G401.6 (cell line): ENCODE measurements around the gene SLCO1B1.
"Not testable (repeated sequence)": the region's sequence is repeated elsewhere in the genome, so short reads cannot be mapped to it uniquely, and the experiment has no call there.

Experiments used
- FAIRE-seq: peaks from 2 replicates; lab custom pipeline; 2012; peaks lifted over from hg19 to GRCh38; lab: Jason Lieb, UNC

SLCO1B1 gene, protein sequence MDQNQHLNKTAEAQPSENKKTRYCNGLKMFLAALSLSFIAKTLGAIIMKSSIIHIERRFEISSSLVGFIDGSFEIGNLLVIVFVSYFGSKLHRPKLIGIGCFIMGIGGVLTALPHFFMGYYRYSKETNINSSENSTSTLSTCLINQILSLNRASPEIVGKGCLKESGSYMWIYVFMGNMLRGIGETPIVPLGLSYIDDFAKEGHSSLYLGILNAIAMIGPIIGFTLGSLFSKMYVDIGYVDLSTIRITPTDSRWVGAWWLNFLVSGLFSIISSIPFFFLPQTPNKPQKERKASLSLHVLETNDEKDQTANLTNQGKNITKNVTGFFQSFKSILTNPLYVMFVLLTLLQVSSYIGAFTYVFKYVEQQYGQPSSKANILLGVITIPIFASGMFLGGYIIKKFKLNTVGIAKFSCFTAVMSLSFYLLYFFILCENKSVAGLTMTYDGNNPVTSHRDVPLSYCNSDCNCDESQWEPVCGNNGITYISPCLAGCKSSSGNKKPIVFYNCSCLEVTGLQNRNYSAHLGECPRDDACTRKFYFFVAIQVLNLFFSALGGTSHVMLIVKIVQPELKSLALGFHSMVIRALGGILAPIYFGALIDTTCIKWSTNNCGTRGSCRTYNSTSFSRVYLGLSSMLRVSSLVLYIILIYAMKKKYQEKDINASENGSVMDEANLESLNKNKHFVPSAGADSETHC

DNA sequence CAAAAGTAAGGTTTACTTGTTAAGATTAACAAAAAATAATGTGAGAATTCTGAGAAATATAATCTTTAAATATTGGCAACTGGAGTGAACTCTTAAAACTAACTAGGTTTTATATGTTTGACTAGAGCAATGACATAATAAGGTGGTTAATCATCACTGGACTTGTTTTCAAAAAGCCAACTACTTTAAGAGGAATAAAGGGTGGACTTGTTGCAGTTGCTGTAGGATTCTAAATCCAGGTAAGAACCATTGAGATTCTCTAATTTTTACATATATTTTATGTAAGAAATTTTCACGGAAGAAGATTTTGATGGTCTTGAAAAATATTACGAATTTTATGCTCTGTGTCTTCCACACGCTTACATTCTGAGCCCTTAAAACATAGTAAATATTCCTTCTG is at the start of gene SLCO1B1:
TSS of gene SLCO1B1 (plus strand) at position 197 of the 400 bp plus-strand sequence. CDS start 10,381 bp downstream, outside the sequence.
- FAIRE-seq = no peak

DNA sequence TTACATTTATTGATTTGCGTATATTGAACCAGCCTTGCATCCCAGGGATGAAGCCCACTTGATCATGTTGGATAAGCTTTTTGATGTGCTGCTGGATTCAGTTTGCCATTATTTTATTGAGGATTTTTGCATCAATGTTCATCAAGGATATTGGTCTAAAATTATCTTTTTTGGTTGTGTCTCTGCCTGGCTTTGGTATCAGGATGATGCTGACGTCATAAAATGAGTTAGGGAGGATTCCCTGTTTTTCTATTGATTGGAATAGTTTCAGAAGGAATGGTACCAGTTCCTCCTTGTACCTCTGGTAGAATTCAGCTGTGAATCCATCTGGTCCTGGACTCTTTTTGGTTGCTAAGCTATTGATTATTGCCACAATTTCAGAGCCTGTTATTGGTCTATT is 46.2 kb upstream of the SLCO1B1 start:
- FAIRE-seq = not testable (repeated sequence)

DNA sequence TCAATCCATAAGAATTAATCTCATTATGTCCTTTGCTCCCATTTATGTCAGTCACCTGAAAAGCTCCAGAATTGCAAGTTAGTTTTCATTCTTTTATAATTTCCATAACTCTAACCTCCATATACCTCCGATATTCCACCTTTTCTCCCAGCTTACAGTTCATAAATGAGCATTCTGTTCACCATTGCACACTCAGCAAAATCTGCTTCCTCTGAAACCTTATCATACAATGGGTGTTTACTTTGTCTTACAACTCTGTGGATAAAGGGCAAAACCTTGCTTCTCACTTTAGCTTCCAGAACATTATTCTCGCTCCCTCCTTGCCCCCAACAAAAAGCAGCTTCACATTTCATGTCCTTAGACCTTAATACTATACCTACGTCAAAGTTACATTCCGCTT is 19.3 kb upstream of the SLCO1B1 start:
- FAIRE-seq = no peak

DNA sequence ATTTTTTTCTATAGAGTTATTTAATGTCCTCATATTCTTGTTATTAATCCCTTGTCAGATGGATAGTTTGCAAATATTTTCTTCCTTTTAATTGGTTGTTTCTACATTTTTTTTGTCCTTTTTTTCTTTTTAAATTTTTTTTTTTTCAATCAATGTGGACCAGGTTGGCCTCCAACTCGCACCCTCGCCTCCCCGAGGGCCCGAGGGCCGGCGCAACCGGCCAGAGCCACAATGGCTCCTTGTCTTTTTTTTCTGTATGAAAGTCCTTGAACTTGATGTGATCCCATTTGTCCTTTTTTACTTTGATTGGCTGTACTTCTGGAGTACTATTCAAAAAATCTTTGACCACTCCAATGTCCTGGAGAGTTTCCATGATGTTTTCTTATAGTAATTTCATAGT is 17.7 kb upstream of the SLCO1B1 start:
- FAIRE-seq = no peak

DNA sequence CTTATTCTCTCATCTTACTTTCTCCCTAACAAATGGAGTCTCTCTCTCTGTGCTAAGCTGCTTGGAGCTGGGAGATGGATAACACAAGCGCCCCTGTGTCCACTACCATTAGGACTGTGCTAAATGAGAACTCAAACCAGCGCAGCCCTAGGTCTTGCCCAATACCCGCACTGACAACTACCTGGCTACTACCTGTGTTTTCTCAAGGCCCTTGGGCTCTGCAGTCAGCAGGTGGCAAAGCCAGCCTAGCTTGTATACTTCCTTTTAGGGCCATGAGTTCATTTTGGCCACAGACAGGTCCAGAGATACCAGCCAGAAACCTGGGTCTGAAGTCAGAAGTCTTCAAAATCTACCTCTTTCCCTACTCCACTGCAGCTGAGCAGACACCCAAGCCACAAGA is 13.0 kb upstream of the SLCO1B1 start:
- FAIRE-seq = no peak

DNA sequence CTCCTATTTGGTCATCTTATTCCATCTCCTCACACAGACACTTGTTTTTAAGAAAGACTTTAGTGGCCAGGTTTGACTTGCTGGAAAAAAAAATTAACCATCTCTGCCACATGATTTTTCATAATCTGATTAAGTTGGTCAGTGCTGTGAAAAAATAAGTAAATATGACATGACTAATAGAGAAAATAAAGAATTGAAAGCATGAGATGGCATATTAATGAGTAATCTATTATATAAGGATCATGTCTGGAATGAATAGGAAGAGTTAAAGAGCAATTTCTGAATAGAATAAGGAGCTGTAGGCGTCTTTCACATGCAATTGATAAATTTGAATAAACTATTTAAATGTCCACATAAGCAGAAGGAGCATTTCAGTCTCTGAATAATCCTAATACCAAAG is 12.2 kb upstream of the SLCO1B1 start:
- FAIRE-seq = no peak

DNA sequence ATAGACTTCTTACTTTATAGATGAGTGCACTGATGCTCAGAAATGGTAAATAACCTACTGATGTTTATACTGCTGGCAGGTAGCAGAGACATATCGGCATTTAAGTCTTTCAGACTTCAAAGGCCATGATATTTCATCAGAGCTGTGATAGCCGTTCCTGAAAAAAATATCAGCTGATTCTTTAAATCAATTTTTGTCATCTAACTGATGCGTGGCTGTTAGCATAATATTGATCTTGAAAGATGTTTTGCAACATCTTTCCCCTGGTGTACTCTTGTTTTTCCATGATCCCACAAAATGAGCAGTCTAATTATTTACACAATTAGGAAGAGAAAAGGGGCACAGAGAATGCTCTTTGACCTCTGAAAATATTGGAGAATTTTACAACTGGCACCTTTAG is 1.6 kb upstream of the SLCO1B1 start:
- no peak for FAIRE-seq

DNA sequence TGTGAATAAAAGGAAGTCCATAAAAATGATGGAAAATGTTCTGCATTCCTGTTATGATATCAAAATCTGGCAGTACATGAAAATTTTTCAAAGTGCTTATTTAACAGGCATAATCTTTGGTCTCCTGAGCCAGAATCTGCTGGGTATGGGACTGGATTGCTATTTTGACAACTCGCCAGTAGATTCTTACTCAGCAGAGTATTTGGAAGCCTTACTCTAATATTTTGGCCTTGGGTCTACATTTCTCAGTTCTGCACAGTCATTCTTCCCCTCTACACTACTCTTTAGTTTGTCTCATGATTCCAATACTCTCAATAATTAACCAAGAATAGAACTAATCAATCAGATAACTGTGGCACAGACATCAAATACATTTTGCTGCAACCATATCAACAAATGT is 1.1 kb upstream of the SLCO1B1 start:
- no peak for FAIRE-seq

DNA sequence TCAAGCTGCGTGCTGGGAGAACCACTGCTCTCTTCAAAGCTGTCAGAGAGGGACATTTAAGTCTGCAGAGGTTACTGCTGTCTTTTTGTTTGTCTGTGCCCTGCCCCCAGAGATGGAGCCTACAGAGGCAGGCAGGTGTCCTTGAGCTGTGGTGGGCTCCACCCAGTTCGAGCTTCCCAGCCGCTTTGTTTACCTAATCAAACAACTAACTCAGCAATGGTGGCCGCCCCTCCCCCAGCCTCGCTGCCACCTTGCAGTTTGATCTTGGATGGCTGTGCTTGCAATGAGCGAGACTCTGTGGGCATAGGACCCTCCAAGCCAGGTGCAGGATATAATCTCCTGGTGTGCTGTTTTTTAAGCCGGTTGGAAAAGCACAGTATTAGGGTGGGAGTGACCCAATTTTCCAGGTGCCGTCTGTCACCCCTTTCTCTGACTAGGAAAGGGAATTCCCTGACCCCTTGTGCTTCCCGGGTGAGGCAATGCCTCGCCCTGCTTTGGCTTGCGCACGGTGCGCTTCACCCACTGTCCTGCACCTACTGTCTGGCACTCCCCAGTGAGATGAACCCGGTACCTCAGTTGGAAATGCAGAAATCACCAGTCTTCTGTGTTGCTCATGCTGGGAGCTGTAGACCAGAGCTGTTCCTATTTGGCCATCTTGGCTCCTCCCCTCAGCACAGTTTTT is 6.5 kb downstream of the SLCO1B1 start:
- FAIRE-seq = not testable (repeated sequence)

DNA sequence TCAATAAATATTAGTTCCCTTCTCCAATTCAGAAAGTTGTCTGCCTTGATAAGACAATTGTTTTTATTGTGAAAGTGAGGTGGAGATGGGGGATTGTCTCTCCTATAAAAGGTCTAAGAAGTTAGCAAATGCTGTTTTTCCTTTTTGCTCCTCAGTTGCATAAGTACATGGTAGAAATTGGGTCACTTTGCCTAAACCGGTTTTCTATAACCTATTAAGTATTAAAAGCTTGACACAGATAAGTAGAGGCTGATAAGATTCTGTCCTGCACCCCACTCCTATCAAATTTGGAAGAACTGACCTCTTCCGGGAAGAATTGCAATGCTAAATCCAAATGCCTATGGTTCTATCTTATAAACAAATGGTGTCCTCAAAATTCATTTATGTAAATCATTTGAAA is 7.0 kb downstream of the SLCO1B1 start:
- no peak for FAIRE-seq

DNA sequence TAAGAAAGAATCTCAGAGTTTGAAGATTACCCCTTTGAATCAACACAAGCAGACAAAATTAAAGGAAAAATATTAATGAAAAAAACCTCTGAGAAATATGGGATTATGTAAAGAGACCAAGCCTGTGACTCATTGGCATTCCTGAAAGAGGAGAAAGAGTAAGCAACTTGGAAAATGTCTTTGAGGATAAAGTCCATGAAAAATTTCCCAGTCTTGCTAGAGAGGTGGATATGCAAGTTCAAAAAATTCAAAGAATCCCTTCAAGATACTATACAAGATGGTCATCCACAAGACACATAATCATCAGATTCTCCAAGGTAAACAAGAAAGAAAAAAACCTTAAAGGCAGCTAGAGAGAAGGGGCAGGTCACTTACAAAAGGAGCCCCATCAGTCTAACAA is 13.3 kb downstream of the SLCO1B1 start:
- no peak for FAIRE-seq

DNA sequence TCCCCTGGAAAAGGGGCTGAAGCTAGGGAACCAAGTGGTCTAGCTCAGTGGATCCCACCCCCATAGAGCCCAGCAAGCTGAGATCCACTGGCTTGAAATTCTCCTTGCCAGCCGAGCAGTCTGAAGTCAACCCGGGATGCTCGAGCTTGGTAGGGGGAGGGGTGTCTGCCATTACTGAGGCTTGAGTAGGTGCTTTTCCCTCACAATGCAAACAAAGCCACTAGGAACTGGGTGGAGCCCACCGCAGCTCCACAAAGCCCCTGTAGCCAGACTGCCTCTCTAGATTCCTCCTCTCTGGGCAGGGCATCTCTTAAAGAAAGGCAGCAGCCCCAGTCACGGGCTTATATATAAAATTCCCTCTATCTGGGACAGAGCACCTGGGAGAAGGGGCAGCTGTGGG is 18.9 kb downstream of the SLCO1B1 start:
- not testable (repeated sequence) for FAIRE-seq

DNA sequence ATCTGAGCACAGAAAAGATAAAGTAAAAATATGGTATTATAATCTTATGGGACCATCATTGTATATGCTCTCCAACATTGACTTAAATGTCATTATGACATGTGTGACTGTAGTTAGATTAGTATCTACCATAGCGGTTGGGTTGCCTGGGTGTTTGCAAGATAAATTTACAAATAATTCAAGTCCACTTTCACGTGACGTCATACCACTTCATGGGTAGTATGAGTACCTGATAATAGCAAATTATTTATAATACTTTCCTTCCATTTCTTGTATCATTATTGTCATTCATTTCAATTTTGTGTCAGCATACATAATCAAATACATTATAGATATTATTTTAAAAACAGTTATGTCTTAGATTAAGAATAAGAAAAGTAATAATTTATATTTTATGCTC is 20.2 kb downstream of the SLCO1B1 start:
- no peak for FAIRE-seq

DNA sequence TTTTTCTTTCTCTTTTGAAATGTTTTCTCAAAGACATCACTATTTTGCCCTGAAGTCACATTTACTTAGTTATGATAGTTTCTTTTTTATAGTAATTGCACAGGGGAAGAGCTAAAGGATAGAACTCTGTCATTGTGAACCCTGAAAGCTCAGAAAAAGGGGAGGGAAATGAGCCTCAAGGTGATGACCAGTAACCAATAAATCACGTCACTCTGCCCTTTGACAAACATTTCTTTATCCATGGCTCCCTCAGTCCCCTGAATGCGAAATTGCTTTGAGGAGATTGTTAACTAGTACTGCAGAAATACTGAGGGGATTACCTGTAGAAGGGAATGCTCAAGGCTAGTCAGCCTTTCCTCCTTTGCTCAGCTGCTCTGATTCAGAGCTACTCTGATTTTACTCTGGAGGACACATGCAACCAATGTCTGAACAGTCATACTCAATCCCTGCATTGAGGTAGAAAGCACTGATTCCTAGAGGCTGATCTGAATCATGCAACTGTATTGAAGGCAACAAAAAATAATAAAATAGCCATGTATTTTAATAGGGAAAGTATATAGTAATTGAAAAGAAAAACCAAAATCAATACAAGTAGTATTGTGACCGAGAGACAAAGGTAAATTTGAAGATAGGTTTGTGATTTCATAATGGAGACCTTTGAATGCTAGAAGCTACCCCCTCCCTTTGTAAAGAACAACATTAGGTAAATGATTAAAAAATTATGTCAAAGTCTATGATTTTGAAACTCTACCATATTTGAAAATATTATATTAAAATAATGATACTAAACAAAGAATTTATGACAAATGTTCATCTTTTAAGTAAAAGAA is 24.7 kb downstream of the SLCO1B1 start:
- no peak for FAIRE-seq

DNA sequence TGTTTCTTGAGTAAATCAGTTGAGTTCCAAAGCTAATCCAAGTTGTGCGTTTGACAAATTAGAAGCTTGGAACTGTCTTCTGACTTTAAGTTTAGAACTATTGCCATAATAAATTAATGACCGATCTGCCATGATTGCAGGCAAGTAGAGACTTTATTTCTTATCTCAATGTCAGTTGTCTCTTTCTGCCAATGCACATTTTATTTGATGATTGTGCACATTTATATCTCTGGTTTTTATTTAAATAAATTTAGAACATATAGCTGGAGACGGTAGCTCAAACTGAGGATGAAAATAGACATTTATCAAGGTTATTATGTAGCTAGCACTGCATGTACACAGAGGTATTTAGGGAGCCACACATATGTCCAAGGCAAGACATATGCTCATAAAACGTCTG is 34.1 kb downstream of the SLCO1B1 start:
- FAIRE-seq = no peak

DNA sequence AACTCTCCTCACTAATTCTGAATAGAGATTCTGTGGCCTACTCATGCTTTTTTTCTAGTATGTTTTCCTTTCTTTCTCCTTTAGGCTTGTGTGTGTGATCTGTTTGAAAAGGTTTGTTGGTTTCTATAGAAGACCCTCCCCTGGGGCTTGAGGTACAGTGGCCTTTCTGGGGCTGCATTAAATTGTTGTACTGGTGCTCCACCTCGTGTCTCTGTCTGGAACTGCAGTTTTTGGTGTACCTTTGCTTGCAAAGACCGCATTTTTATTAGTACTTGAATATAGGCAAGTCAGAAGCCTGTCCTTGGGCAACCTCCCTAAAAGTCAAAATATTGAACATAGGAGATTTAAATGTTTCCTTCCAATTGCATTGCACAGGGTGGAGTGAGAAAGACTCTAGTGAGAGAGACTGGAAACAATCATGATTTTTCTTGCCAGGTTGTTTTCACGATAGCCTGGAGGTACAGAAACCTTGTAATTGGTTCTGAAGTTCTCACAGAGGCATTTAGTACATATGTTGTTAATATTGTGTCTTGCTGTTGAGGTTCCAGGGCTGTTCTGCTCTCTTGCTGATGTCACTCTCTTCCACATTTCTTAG is 39.0 kb downstream of the SLCO1B1 start:
- FAIRE-seq = no peak

DNA sequence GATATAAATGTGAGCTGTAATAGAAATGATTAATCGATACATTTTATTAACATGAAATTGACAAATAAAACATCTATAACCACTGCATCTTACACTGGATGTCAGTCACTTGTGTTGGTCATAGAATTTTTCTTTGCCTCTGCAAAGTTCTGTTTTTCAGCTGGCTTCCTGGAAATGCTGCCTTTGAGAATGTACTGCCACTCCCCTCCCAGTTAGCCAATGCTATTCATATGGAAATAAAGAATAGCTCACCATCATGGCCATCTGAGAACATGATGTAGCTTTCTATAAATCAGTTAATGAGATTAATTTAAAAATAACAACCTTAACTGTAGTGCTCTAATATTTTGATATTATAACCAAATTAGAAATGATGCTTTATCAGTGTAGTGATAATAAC is 41.1 kb downstream of the SLCO1B1 start:
- no peak for FAIRE-seq

DNA sequence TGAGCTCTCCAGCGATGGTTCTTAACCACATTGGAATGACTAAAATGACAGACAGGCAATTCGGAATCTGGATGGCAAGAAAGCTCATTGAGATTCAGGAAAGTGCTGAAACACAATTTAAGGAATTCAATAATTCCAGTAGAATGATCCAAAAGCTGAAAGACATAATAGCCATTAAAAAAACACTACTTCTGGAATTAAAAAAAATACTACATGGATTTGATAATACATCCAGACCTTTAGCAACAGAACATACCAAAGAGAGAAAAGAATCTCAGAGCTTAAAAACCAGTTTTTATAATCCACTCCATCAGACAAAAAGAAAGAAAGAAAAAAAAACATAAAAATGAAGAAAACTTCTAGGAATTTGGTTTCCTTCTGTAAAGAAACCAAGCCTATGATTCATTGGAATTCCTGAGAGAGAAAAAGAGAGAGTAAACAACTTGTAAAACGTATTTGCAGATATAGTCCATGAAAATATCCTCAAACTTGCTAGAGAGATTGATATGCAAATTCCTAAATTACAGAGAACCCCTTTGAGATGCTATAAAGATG is 52.8 kb downstream of the SLCO1B1 start:
- FAIRE-seq = no peak

DNA sequence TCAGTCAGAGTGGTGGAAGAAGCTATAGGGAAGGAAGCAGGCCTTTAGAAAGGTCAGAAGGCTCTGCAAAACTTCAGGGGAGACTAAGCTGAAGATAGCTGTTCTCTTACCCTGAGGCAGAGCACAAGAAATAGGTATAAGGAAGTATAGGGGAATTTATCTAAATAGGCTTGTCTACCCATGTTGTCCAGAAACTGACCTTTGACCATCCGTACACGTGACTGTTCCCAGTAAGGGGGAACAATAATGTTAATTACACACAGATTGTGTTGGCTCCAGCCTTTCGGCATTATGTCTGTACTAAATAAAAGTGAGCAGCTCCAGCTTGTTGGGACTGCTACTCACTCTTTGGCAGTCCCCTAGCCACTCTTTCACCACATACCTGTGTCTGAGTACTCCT is 59.0 kb downstream of the SLCO1B1 start:
- no peak for FAIRE-seq

DNA sequence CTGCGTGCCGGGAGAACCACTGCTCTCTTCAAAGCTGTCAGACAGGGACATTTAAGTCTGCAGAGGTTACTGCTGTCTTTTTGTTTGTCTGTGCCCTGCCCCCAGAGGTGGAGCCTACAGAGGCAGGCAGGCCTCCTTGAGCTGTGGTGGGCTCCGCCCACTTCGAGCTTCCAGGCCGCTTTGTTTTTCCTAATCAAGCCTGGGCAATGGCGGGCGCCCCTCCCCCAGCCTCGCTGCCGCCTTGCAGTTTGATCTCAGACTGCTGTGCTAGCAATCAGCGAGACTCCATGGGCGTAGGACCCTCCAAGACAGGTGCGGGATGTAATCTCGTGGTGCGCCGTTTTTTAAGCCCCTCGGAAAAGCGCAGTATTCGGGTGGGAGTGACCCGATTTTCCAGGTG is 83.4 kb downstream of the SLCO1B1 start:
- not testable (repeated sequence) for FAIRE-seq

DNA sequence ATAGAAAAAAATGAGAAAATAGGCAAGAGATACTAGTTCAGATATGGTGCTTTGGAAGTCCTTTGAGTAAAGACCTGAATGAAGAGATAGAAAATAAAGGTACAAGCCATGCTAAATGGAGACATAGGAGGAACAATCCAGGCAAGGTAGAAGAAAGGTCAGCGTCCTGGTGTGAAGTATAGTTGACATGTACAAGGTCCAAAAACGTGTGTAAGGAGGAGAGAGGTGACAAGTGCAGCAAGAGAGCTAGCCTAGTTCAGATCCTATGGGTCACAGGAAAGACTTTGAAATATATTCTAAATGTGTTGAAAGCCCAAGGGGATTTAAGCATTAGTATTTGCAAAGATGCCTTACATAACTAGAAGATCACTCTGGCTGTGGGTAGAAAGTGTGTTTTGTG is 88.2 kb downstream of the SLCO1B1 start:
- no peak for FAIRE-seq

DNA sequence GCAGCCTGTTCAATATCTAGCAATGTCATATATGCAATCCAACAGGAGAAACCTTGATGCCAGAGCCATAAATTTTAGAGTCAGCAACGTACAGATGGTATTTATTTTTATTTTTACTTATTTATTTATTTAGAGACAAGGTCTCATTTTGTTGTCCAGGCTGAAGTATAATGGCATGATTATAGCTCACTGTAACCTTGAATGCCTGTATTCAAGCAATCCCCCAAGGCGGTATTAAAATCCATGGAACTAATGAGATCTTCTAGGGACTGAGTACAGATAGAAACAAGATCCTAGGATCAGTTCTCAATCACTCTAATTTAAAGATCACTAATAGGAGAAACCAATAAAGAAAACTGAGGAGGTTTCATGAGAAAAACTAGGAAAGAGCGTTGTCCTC is 89.3 kb downstream of the SLCO1B1 start:
- FAIRE-seq = no peak
